ENCODE data around the gene ZNF132. TPM values are rescaled to one million over a fixed set of nuclear protein-coding genes. Genes with fewer than 3 reads are reported as not detected.
A peak's percentile ranks its signal among the peaks of the same experiment; 100 is the strongest.
"Not testable (repeated sequence)": the region's sequence is repeated elsewhere in the genome, so short reads cannot be mapped to it uniquely, and the experiment has no call there.

The ZNF132 gene
- total and polyA plus RNA-seq, 2 experiments from 2014 or later = 2.2 to 5.2 TPM

DNA sequence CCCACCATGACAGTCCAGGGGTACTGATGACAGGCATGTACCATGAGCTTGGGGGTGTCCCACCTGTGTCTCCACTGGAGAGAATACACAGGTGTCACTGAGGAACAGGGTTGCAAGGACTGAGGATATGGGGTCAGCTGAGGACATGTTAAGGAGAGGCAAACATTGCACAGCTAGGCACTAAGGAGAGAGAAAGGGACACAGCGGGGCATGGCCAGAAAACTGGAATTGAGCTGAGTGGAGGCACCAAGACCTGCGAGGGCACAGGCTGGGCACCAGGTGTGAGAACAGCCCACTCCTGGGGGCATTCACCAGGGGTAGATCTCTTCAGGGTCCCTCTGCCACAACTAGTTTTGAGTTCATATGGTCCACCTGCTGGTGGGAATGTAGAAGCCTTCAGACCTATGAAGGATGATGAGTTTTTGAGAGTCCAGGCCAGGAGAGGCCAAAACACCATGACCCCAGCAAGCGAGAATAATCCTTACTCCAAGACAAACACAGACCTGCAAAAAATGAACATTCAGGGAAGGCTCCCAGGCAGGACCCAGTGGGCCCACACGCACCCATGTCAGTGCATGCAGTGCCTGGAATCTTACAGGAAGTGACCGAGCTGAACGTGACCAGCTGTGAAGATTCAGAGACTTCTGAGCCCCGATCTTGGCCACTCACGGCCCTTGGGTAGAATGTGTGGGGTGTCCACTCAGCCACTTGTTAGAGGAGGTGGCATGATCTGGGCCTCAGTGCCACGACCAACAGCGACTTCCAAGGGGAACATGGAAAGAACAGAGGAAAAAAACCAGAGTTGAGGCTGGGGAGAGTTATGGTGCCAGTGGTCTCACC, 32.9 kb downstream of the ZNF132 start:
- Mint-ChIP-seq H3K36me3 (ENCODE audit: low read depth) (peaks cover 12% of the 10 kb centered on the region), H3K4me1 (peaks cover 17% of the 10 kb centered on the region), H3K9me3 (peaks cover 13% of the 10 kb centered on the region), H3K4me3 (peak overlapping the region; percentile 94), H3K27ac (peak overlapping the region; percentile 38; the same call in 1 of the 2 replicates), H3K27me3 (ENCODE audit: insufficient read depth, low read depth, poor library complexity) (peaks cover 15% of the 10 kb centered on the region)
- Histone ChIP-seq H3K9me2 (ENCODE audit: insufficient read depth) (0 out of 2 replicates have a peak, but pooled peaks cover 5% of the 10 kb centered on the region), H2AFZ (no peak overlapping the region), H3K36me3 (ENCODE audit: insufficient read depth) (no peaks in the 10 kb centered on the region), H3K4me3 (peak overlapping the region; percentile 94), H3K27ac (ENCODE audit: low read depth) (no peak overlapping the region), H4K20me1 (replicated peaks; ENCODE audit: insufficient read depth) (no peaks in the 10 kb centered on the region), H3K4me2 (peak overlapping the region; percentile 98), H3K79me2 (replicated peaks; ENCODE audit: insufficient read depth) (no peaks in the 10 kb centered on the region), H3F3A (replicated peaks; ENCODE audit: low read depth) (peaks cover 8% of the 10 kb centered on the region; the same call in 1 of the 2 replicates), H3K4me1 (ENCODE audit: insufficient read depth) (no peaks in the 10 kb centered on the region), H3K27me3 (ENCODE audit: insufficient read depth) (0 out of 2 replicates have a peak, but pooled peaks cover 7% of the 10 kb centered on the region)
- ATAC-seq (peak; percentile 4; the same call in 2 of the 3 replicates), DNase-seq (ENCODE audit: low spot score) (peak; percentile 52)
- TF ChIP-seq, protein P1, sequence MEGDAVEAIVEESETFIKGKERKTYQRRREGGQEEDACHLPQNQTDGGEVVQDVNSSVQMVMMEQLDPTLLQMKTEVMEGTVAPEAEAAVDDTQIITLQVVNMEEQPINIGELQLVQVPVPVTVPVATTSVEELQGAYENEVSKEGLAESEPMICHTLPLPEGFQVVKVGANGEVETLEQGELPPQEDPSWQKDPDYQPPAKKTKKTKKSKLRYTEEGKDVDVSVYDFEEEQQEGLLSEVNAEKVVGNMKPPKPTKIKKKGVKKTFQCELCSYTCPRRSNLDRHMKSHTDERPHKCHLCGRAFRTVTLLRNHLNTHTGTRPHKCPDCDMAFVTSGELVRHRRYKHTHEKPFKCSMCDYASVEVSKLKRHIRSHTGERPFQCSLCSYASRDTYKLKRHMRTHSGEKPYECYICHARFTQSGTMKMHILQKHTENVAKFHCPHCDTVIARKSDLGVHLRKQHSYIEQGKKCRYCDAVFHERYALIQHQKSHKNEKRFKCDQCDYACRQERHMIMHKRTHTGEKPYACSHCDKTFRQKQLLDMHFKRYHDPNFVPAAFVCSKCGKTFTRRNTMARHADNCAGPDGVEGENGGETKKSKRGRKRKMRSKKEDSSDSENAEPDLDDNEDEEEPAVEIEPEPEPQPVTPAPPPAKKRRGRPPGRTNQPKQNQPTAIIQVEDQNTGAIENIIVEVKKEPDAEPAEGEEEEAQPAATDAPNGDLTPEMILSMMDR (conservative IDR thresholded peaks at IDR 0.05; ENCODE audit: low read depth in 2 of 2) = peak; percentile 44 to 46
- no peak for TF ChIP-seq ZNF331 (CRISPR knock-in tag; IDR thresholded peaks at IDR 0.05; ENCODE audit: low read depth)

DNA sequence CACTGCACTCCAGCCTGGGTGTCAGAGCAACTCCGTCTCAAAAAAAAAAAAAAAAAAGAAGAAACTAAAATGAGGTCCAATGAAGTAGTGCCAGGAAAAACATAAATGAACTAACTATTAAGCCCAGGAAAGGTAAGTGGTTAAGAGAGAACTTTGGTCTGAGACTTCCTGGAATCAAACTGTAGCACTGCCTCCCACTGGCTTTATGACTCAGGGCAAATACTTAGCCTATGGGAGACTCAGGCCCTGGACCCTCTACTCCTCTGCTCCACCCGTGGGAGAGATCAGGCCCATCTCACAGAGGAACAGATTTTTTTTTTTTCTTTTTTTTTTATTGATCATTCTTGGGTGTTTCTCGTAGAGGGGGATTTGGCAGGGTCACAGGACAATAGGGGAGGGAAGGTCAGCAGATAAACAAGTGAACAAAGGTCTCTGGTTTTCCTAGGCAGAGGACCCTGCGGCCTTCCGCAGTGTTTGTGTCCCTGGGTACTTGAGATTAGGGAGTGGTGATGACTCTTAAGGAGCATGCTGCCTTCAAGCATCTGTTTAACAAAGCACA, 36.0 kb downstream of the ZNF132 start:
- H2AFZ ChIP-seq; ATAC-seq; H3K4me2 ChIP-seq; H3K4me1 ChIP-seq (ENCODE audit: insufficient read depth); H3K79me2 ChIP-seq (replicated peaks; ENCODE audit: insufficient read depth); H3K4me3 ChIP-seq; H3K9me2 ChIP-seq (ENCODE audit: insufficient read depth); H3F3A ChIP-seq (replicated peaks; ENCODE audit: low read depth); H3K27ac Mint-ChIP-seq; DNase-seq (ENCODE audit: low spot score); H4K20me1 ChIP-seq (replicated peaks; ENCODE audit: insufficient read depth); H3K27ac ChIP-seq (ENCODE audit: low read depth); H3K36me3 ChIP-seq (ENCODE audit: insufficient read depth); H3K4me3 Mint-ChIP-seq; H3K27me3 ChIP-seq (ENCODE audit: insufficient read depth): not testable (repeated sequence)
- H3K9me3 Mint-ChIP-seq = peaks cover 13% of the 10 kb centered on the region
- H3K27me3 Mint-ChIP-seq (ENCODE audit: insufficient read depth, low read depth, poor library complexity) = peaks cover 26% of the 10 kb centered on the region
- peaks cover 21% of the 10 kb centered on the region for H3K4me1 Mint-ChIP-seq
- H3K36me3 Mint-ChIP-seq (ENCODE audit: low read depth) = peaks cover 12% of the 10 kb centered on the region

DNA sequence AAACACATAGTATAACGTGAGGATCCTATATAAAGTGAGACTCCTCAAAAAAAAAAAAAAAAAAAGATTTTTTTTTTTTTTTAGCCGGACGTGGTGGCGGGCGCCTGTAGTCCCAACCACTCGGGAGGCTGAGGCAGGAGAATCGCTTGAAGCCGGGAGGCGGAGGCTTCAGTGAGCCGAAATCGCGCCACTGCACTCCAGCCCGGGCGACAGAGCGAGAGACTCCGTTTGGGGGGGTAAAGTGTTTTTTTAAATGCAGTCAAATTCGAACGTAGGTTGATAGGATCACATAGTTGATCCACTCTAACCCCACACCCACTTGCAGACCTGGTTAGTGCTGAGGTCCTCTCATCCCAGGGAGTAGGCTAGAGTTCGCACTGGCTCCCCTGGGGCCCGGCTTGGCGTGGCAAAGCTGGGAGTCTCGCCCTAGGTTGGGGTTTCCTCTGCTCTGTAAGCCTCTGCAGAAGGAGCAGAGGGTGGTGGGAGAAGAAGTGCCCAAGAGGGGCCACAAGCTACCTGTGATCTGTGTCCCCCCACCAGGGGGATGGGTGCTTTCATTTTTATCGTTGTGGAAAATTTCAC, 38.0 kb downstream of the ZNF132 start:
- H2AFZ ChIP-seq = peak overlapping the region; percentile 57; the same call in 1 of the 2 replicates
- peak overlapping the region; percentile 92 for H3K4me2 ChIP-seq
- no peak overlapping the region for H3K27ac ChIP-seq (ENCODE audit: low read depth)
- Mint-ChIP-seq H3K9me3 (peaks cover 11% of the 10 kb centered on the region), H3K27me3 (ENCODE audit: insufficient read depth, low read depth, poor library complexity) (peaks cover 31% of the 10 kb centered on the region), H3K27ac (no peak overlapping the region), H3K36me3 (ENCODE audit: low read depth) (peaks cover 12% of the 10 kb centered on the region), H3K4me1 (peaks cover 12% of the 10 kb centered on the region), H3K4me3 (peak overlapping the region; percentile 91)
- peaks cover 17% of the 10 kb centered on the region for H3K27me3 ChIP-seq (ENCODE audit: insufficient read depth)
- H3K4me1 ChIP-seq (ENCODE audit: insufficient read depth) = peaks cover 5% of the 10 kb centered on the region; the same call in 1 of the 2 replicates
- no peaks in the 10 kb centered on the region for H4K20me1 ChIP-seq (replicated peaks; ENCODE audit: insufficient read depth)
- no peaks in the 10 kb centered on the region for H3K79me2 ChIP-seq (replicated peaks; ENCODE audit: insufficient read depth)
- no peak for ATAC-seq
- TF ChIP-seq NANOG (IDR thresholded peaks at IDR 0.05; ENCODE audit: borderline replicate concordance) = no peak
- 0 out of 2 replicates have a peak, but pooled peaks cover 5% of the 10 kb centered on the region for H3K9me2 ChIP-seq (ENCODE audit: insufficient read depth)
- peaks cover 8% of the 10 kb centered on the region for H3F3A ChIP-seq (replicated peaks; ENCODE audit: low read depth)
- peak overlapping the region; percentile 83 for H3K4me3 ChIP-seq
- H3K36me3 ChIP-seq (ENCODE audit: insufficient read depth) = no peaks in the 10 kb centered on the region
- no peak for DNase-seq (ENCODE audit: low spot score)
